Endothelial cell of umbilical vein (primary cell): ENCODE data around the gene PIEZO2. TPM values are rescaled to one million over a fixed set of nuclear protein-coding genes. Genes with fewer than 3 reads are reported as not detected.

Source experiments
- BruUV-seq: library from RNA; stranded (reverse); fragments of 400-500 nt; replicated peaks from 2 replicates; lab custom pipeline; 2021; lab: Mats Ljungman, UMichigan
- CTCF ChIA-PET: fragments of 300-600, 350-600 bp; sonication (Branson Sonifier 250); formaldehyde crosslinking; loops from one replicate; lab custom pipeline; 2021; ENCODE audit warnings: antibody characterized with exemption, inconsistent platforms; lab: Charles Lee
- POLR2A ChIA-PET: fragments of 300-600, 350-600 bp; sonication (Branson Sonifier 250); formaldehyde crosslinking; loops from one replicate; lab custom pipeline; 2021; ENCODE audit warnings: antibody characterized with exemption, inconsistent platforms; lab: Charles Lee
- DNase-seq: peaks from one replicate; pipeline ENCODE4 v3.0.0-alpha.2; 2011; ENCODE audit warnings: low read depth, low spot score
- FAIRE-seq: peaks from 2 replicates; lab custom pipeline; 2011; peaks lifted over from hg19 to GRCh38; lab: Jason Lieb, UNC
- H2AFZ ChIP-seq: 2 replicates; pipeline ENCODE4 v1.6.0; 2012; ENCODE audit warnings: low read depth, low read length, control low read depth, inconsistent platforms
- H3K27ac ChIP-seq: 2 replicates; pipeline ENCODE4 v1.5.1; 2011; ENCODE audit warnings: low read depth, mild to moderate bottlenecking, control low read depth, low read length, moderate library complexity; ENCODE audit not compliant: insufficient read depth
- H3K27me3 ChIP-seq, 2 experiments: 2 replicates each; pipeline versions ENCODE4 v1.6.0 to v1.6.1; 2011; ENCODE audit warnings: low read length in 2 of 2, mixed read lengths in 1 of 2; ENCODE audit not compliant: control insufficient read depth in 2 of 2, insufficient read depth in 2 of 2
- H3K36me3 ChIP-seq, 2 experiments: 2 replicates in 1 of 2; 3 replicates in 1 of 2; pipeline ENCODE4 v1.5.1; 2011; ENCODE audit warnings: low read length in 2 of 2, mild to moderate bottlenecking in 1 of 2, moderate library complexity in 1 of 2; ENCODE audit not compliant: control insufficient read depth in 2 of 2, insufficient read depth in 2 of 2; ENCODE audit errors: extremely low read depth in 1 of 2
- H3K4me1 ChIP-seq: 3 replicates; pipeline ENCODE4 v1.5.1; 2011; ENCODE audit warnings: mild to moderate bottlenecking, low read length; ENCODE audit not compliant: control insufficient read depth, insufficient read depth; ENCODE audit errors: extremely low read depth
- H3K4me2 ChIP-seq: 2 replicates; pipeline ENCODE4 v1.6.1; 2011; ENCODE audit warnings: low read length, control low read depth, mixed read lengths; ENCODE audit not compliant: insufficient read depth
- H3K4me3 ChIP-seq, 3 experiments: fragments of 200-600 bp in 1 of 3; sonication (generic), shearing (Covaris generic) in 1 of 3; replicated peaks in 1 of 3; 2 replicates each; pipeline ENCODE4 v1.5.1; 2011 to 2016; ENCODE audit warnings: control low read depth in 3 of 3, low read length in 3 of 3, mild to moderate bottlenecking in 2 of 3, inconsistent platforms in 1 of 3, low read depth in 1 of 3, moderate library complexity in 1 of 3; ENCODE audit not compliant: insufficient read depth in 1 of 3
- H3K79me2 ChIP-seq: 2 replicates; pipeline ENCODE4 v1.6.0; 2012; ENCODE audit warnings: low read length, inconsistent platforms; ENCODE audit not compliant: control insufficient read depth, insufficient read depth
- H3K9ac ChIP-seq: replicated peaks from 2 replicates; pipeline ENCODE3; 2011; ENCODE audit warnings: low read length, control low read depth; ENCODE audit not compliant: insufficient read depth; ENCODE audit errors: extremely low read depth
- H3K9me1 ChIP-seq: replicated peaks from 3 replicates; pipeline ENCODE4 v1.6.0; 2011; ENCODE audit warnings: mild to moderate bottlenecking, low read length; ENCODE audit not compliant: control insufficient read depth, insufficient read depth; ENCODE audit errors: extremely low read depth
- H3K9me3 ChIP-seq: replicated peaks from 2 replicates; pipeline ENCODE4 v1.5.1; 2012; ENCODE audit warnings: low read length, inconsistent platforms; ENCODE audit not compliant: control insufficient read depth, insufficient read depth
- H4K20me1 ChIP-seq: replicated peaks from 2 replicates; pipeline ENCODE3; 2011; ENCODE audit warnings: mild to moderate bottlenecking, low read length; ENCODE audit not compliant: control insufficient read depth, insufficient read depth; ENCODE audit errors: extremely low read depth
- GATA2 ChIP-seq: IDR thresholded peaks from 2 replicates; pipeline ENCODE4 v1.7.0; 2011; ENCODE audit warnings: low read depth, mild to moderate bottlenecking, moderate library complexity, mixed read lengths, low read length; ENCODE audit not compliant: insufficient read length, insufficient read depth
- JUN ChIP-seq: IDR thresholded peaks from 2 replicates; pipeline ENCODE4 v1.6.1; 2011; ENCODE audit warnings: borderline replicate concordance, low read depth; ENCODE audit not compliant: insufficient read length, insufficient read depth
- POLR2A ChIP-seq: IDR thresholded peaks from 2 replicates; pipeline ENCODE4 v1.6.1; 2012; ENCODE audit warnings: low read depth, mild to moderate bottlenecking, control low read depth, low read length
- POLR2AphosphoS5 ChIP-seq: IDR thresholded peaks from 2 replicates; pipeline ENCODE4 v1.6.1; 2012; ENCODE audit warnings: low read depth, mild to moderate bottlenecking, control low read depth, low read length, moderate library complexity; ENCODE audit not compliant: insufficient read depth
- dilution Hi-C: fragments of 300-500 bp; cut with MboI; formaldehyde crosslinking; loops from one replicate; pipeline ENCODE4 v1.15.0; 2019; ENCODE audit warnings: low sequenced_read_pairs; ENCODE audit not compliant: extremely low pct_ligation_motif_present
- intact Hi-C: fragments of 100-400 bp; cut with micrococcal nuclease; formaldehyde crosslinking; loops from one replicate; pipeline ENCODE4 v1.10.0; 2022
- polyA plus RNA-seq, 4 experiments: library from polyadenylated mRNA; depleted of rRNA in 3 of 4; stranded (reverse) in 3 of 4; unstranded in 1 of 4; fragments of >200 nt; gene quantifications; 2 replicates each; pipeline versions ENCODE4 v1.2.1 to v1.2.3, GENCODE V29; 2011 to 2012; ENCODE audit warnings: missing spikeins in 1 of 4
- total RNA-seq: library from RNA; stranded (reverse); gene quantifications from 2 replicates; pipeline ENCODE4 v1.2.3, GENCODE V29; 2021
- TF ChIP-seq, protein P1 (sequence below): IDR thresholded peaks from 2 replicates; pipeline ENCODE4 v1.6.1; 2011; ENCODE audit not compliant: insufficient read depth, insufficient read length
- TF ChIP-seq, protein P2 (sequence below), 2 donors: IDR thresholded peaks; 1 replicate in 1 of 2; 2 replicates in 1 of 2; pipeline ENCODE4 v1.5.1; 2011; ENCODE audit warnings: low read length in 2 of 2, mild to moderate bottlenecking in 2 of 2, moderate library complexity in 2 of 2, control low read depth in 1 of 2, inconsistent platforms in 1 of 2, low read depth in 1 of 2; ENCODE audit not compliant: insufficient read depth in 1 of 2; ENCODE audit errors: extremely low read depth in 1 of 2

PIEZO2 gene
- total and polyA plus RNA-seq, 2 donors (not counting 3 experiments of a cell fraction or from before 2014, with no cell fraction given) = 1.7 to 11.2 TPM

DNA sequence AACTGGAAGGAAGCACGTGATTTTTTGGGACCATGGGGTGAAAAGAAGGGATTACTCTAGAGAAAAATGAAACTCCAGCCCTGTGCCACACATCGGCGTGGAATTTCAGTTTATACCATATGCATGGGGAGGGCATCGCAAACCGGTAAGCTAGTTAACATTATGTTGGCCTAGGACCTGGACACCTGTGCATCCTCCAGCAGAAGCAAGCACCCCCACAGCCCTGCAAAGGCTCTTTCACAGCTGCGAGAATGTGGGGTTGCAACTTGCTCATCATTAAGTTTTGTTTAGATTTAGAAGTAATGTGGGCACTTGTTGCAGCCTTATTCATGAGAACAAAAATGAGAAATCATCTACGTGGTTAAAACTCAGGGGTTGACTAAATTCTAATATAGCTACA, 299.2 kb downstream of the PIEZO2 start:
- Histone ChIP-seq H3K36me3 (no peaks in the 10 kb centered on the region), H3K27me3 (no peaks in the 10 kb centered on the region), H3K27ac (no peak overlapping the region), H3K4me1 (peaks cover 10% of the 10 kb centered on the region), H3K4me3 (no peak overlapping the region), H4K20me1 (no peaks in the 10 kb centered on the region), H3K9ac (no peak overlapping the region), H3K4me2 (no peak overlapping the region), H3K9me3 (no peaks in the 10 kb centered on the region), H3K79me2 (no peaks in the 10 kb centered on the region), H3K9me1 (no peaks in the 10 kb centered on the region), H2AFZ (no peak overlapping the region)
- no peak for DNase-seq
- intact Hi-C loops (loop anchor here (2.0 to 5.0 kb wide), 2 partner anchors 63 to 288 kb away; no protein-coding TSS in a partner anchor), dilution Hi-C loops (no loop called here)
- CTCF ChIA-PET = interaction anchor here (1.2 to 7.9 kb wide), 18 partner anchors 9 to 703 kb away, joined by 3 to 320 read pairs (median 13); no protein-coding TSS in a partner anchor
- no TSS peak for BruUV-seq
- POLR2A ChIA-PET = interaction anchor here (0.7 kb wide), 1 partner anchor 245 kb away, joined by 3 read pairs; no protein-coding TSS in a partner anchor
- no peak for FAIRE-seq
- TF ChIP-seq GATA2 (no peak), POLR2A (no peak), JUN (no peak), POLR2AphosphoS5 (no peak)
- TF ChIP-seq, protein P1, sequence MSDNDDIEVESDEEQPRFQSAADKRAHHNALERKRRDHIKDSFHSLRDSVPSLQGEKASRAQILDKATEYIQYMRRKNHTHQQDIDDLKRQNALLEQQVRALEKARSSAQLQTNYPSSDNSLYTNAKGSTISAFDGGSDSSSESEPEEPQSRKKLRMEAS = no peak
- TF ChIP-seq, protein P2, sequence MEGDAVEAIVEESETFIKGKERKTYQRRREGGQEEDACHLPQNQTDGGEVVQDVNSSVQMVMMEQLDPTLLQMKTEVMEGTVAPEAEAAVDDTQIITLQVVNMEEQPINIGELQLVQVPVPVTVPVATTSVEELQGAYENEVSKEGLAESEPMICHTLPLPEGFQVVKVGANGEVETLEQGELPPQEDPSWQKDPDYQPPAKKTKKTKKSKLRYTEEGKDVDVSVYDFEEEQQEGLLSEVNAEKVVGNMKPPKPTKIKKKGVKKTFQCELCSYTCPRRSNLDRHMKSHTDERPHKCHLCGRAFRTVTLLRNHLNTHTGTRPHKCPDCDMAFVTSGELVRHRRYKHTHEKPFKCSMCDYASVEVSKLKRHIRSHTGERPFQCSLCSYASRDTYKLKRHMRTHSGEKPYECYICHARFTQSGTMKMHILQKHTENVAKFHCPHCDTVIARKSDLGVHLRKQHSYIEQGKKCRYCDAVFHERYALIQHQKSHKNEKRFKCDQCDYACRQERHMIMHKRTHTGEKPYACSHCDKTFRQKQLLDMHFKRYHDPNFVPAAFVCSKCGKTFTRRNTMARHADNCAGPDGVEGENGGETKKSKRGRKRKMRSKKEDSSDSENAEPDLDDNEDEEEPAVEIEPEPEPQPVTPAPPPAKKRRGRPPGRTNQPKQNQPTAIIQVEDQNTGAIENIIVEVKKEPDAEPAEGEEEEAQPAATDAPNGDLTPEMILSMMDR (IDR thresholded peaks at IDR 0.05; ENCODE audit: extremely low read depth in 1 of 2, insufficient read depth in 1 of 2, low read depth in 1 of 2, low read length in 2 of 2) = no peak
